ENCODE data around the gene ENTREP1.

The ENTREP1 gene

GRCh38 chr9:69364510-69365150 is 39.6 kb downstream of the ENTREP1 start:
- H3K4me3 ChIP-seq (ENCODE audit: low read length) = no peak overlapping the region
- TF ChIP-seq ZNF274 (IDR thresholded peaks at IDR 0.05; ENCODE audit: low read depth, low read length) = no peak

- no peak overlapping the region for H3K4me3 ChIP-seq (ENCODE audit: low read length)
- TF ChIP-seq ZNF274 (IDR thresholded peaks at IDR 0.05; ENCODE audit: low read depth, low read length) = no peak
Observed at GRCh38 chr9:69370430-69370829, 45.4 kb downstream of the ENTREP1 start.

DNA sequence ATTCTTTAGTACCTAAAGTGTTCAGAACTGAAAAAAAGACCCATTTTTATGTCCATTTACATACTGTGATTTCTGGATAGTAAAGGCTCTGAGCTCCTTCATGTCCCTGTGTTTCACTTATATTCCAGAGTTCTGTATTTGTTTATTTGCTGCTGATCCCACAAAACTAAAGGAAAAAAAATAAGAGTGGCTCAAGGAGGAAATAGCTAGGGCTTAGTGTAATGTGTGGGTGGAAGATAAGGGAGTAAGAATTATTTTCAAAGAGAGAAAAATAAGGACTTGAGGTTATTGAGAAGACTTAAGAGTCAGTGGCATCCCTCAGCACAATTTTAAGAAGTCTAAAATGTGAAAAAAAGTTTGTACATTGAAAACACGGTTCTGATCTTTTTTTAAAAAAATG is 46.0 kb downstream of the ENTREP1 start:
- TF ChIP-seq ZNF274 (IDR thresholded peaks at IDR 0.05; ENCODE audit: low read depth, low read length) = no peak
- no peak overlapping the region for H3K4me3 ChIP-seq (ENCODE audit: low read length)

- H3K4me3 ChIP-seq (ENCODE audit: low read length) = no peak overlapping the region
- no peak for TF ChIP-seq ZNF274 (IDR thresholded peaks at IDR 0.05; ENCODE audit: low read depth, low read length)
Observed at GRCh38 chr9:69376651-69377050, 51.6 kb downstream of the ENTREP1 start.

DNA sequence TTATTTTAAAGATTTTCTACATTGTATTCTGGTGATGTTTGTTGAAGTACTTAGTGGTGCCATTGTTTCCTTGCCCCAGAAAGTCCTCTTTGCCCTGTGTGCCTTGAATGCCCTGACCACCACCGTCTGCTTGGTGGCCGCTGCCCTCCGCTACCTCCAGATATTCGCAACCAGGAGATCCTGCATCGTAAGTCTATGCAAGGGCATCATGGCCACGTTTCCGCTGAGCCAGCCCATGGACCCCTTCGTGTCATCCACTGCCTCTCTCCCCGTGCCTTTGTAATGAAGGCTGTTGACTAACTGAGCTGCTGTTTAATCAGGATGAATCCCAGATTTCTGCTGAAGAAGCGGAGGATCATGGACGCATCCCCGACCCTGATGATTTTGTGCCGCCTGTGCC is 52.3 kb downstream of the ENTREP1 start:
- H3K4me3 ChIP-seq (ENCODE audit: low read length) = no peak overlapping the region

GRCh38 chr9:69377981-69378380 is 53.0 kb downstream of the ENTREP1 start:
- H3K4me3 ChIP-seq (ENCODE audit: low read length) = no peak overlapping the region
- TF ChIP-seq ZNF274 (IDR thresholded peaks at IDR 0.05; ENCODE audit: low read depth, low read length) = no peak

More for the DNA sequence above, 52.3 kb downstream of the ENTREP1 start:
- no peak for TF ChIP-seq ZNF274 (IDR thresholded peaks at IDR 0.05; ENCODE audit: low read depth, low read length)

- no peak overlapping the region for H3K4me3 ChIP-seq (ENCODE audit: low read length)
- TF ChIP-seq ZNF274 (IDR thresholded peaks at IDR 0.05; ENCODE audit: low read depth, low read length) = no peak
Observed at GRCh38 chr9:69379270-69379982, 54.4 kb downstream of the ENTREP1 start.

DNA sequence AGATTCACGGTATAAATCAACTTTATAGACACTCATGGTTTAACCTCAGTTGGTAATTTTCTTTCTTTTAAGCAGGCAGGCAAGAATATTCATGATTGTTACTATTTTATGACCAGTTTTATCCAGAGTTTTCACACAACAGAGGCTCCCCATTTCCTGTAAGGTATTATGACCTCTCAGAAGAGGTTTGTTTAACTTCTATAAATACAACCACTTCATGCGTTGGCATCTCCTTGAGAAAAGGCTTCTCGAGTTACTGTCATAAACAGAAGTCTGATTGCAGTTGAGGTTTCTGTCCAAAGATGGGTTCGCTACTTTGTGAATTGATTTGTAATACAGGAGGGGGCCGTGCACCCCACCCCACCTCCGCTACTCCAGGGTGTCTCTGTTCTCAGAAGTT is 55.3 kb downstream of the ENTREP1 start:
- H3K4me3 ChIP-seq (ENCODE audit: low read length) = no peak overlapping the region
- no peak for TF ChIP-seq ZNF274 (IDR thresholded peaks at IDR 0.05; ENCODE audit: low read depth, low read length)

GRCh38 chr9:69380811-69381210 is 55.8 kb downstream of the ENTREP1 start:
- H3K4me3 ChIP-seq (ENCODE audit: low read length) = no peak overlapping the region
- TF ChIP-seq ZNF274 (IDR thresholded peaks at IDR 0.05; ENCODE audit: low read depth, low read length) = no peak

DNA sequence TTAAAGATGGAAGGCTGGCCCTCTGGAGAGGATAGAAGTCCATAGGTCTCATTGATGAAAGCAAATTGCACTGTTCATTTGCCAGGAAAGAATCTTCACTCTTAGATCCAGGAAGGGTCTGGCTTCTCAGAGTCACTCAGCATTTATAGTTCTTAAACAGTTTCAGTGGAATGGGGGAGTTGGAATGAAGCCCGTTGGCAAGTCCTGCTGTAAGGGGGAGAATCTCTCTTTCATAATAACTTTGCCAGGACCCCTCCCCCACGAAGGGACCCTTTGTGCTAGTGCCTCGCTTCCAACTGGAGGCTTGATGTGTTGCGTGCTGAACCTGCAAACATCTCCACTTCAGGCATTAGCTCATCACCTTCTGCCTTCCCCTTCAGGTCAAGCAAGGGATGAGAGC is 57.1 kb downstream of the ENTREP1 start:
- H3K4me3 ChIP-seq (ENCODE audit: low read length) = no peak overlapping the region
- no peak for TF ChIP-seq ZNF274 (IDR thresholded peaks at IDR 0.05; ENCODE audit: low read depth, low read length)

GRCh38 chr9:69385581-69386033 is 60.6 kb downstream of the ENTREP1 start:
- no peak overlapping the region for H3K4me3 ChIP-seq (ENCODE audit: low read length)
- no peak for TF ChIP-seq ZNF274 (IDR thresholded peaks at IDR 0.05; ENCODE audit: low read depth, low read length)

- TF ChIP-seq ZNF274 (IDR thresholded peaks at IDR 0.05; ENCODE audit: low read depth, low read length) = no peak
- no peak overlapping the region for H3K4me3 ChIP-seq (ENCODE audit: low read length)
Observed at GRCh38 chr9:69386651-69387050, 61.6 kb downstream of the ENTREP1 start.

DNA sequence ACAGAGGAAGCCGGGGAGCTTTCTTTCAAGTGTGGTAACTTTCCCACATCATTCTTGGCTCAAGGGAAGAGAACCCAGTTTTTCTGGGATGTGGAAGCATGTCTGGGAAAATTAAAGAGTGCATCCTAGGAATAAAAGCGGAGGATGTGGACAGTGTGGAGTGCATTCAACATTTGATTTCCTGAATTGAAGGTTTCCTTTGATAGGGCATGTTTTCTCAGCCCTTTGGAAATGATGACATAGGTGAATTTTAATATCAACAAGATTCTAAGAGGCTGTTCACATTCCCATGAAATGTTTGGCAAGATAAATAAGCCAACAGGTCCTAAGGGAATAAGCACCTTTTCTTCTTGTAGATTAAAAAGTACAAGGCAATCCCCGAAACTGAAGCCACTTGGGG is 63.6 kb downstream of the ENTREP1 start:
- no peak overlapping the region for H3K4me3 ChIP-seq (ENCODE audit: low read length)
- TF ChIP-seq ZNF274 (IDR thresholded peaks at IDR 0.05; ENCODE audit: low read depth, low read length) = no peak

DNA sequence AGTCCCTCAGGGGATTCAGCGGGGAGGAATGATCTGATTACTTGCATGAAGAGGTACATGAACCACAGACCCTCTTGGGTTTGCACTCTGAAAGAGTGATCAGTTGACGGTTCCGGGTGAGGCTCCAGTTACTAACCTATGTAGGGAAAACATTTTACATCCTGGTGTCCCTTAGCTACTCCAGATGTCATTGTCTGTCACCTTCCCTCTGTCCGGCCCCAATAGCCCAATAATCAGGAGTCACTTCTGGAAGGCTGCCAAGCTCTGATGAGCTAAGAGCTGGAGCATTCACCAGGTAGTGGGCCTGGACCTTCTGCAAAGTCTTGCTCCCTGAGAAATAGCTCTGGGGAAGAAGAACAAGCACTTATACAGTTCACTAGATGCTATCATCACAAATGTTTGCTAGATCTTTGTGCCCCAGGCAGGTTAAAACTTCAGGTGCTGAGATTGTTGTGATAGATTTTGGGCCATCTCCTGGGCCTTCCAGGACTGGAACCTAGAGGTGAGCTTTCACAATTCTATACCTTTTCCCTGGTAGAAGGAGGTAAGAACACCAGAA is 64.5 kb downstream of the ENTREP1 start:
- TF ChIP-seq ZNF274 (IDR thresholded peaks at IDR 0.05; ENCODE audit: low read depth, low read length) = no peak
- H3K4me3 ChIP-seq (ENCODE audit: low read length) = no peak overlapping the region

DNA sequence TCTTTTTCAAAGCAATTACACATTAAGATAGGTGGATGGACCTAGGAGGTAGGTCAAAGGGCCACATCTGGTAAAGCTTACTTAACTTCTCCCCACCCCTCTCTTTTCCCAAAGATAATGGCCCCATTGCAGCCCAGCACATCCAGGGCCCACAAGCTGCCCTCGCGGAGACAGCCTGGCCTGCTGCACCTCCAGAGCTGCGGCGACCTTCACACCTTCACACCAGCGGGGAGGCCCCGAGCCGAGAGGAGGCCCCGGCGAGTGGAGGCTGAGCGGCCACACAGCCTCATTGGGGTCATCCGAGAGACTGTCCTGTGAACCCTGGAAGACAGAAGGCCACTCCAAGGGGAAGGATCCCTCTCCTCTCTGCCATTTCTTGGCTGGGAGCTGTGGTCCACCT is 66.5 kb downstream of the ENTREP1 start:
- TF ChIP-seq ZNF274 (IDR thresholded peaks at IDR 0.05; ENCODE audit: low read depth, low read length) = no peak
- no peak overlapping the region for H3K4me3 ChIP-seq (ENCODE audit: low read length)
